GM21786 (cell line): Measurements from ENCODE around the gene ABAT.
"Not testable (repeated sequence)": the region's sequence is repeated elsewhere in the genome, so short reads cannot be mapped to it uniquely, and the experiment has no call there.

Source experiments
- ATAC-seq: cut with Tn5 transposase; IDR thresholded peaks from one replicate; pipeline ENCODE4 v1.9.1; 2021; ENCODE audit not compliant: unreplicated experiment

ABAT gene

GRCh38 chr16:8648877-8649276, 25.5 kb upstream of the ABAT start:
- no peak for ATAC-seq

GRCh38 chr16:8649829-8650554, 24.4 kb upstream of the ABAT start:
- ATAC-seq, result no peak

GRCh38 chr16:8651958-8652357, 22.5 kb upstream of the ABAT start:
- not testable (repeated sequence) for ATAC-seq

GRCh38 chr16:8655184-8655717, 19.2 kb upstream of the ABAT start:
- ATAC-seq, result no peak

- ATAC-seq, result no peak
Observed at GRCh38 chr16:8656376-8656775, 18.0 kb upstream of the ABAT start.

- ATAC-seq, result peak; percentile 53
Observed at GRCh38 chr16:8660841-8661301, 13.5 kb upstream of the ABAT start.

GRCh38 chr16:8661703-8662102, 12.7 kb upstream of the ABAT start:
- no peak for ATAC-seq

- ATAC-seq, result no peak
Observed at GRCh38 chr16:8663192-8664089, 11.0 kb upstream of the ABAT start.

GRCh38 chr16:8665529-8665928, 8.9 kb upstream of the ABAT start:
- ATAC-seq, result no peak

GRCh38 chr16:8667492-8667891, 6.9 kb upstream of the ABAT start:
- ATAC-seq, result no peak

GRCh38 chr16:8668113-8668512, 6.3 kb upstream of the ABAT start:
- ATAC-seq, result no peak

- ATAC-seq, result no peak
Observed at GRCh38 chr16:8669481-8669880, 4.9 kb upstream of the ABAT start.

- no peak for ATAC-seq
Observed at GRCh38 chr16:8670014-8670560, 4.3 kb upstream of the ABAT start.

- ATAC-seq, result peak; percentile 38
Observed at GRCh38 chr16:8673611-8674412, 605 bp upstream of the ABAT start.

- no peak for ATAC-seq
Observed at GRCh38 chr16:8675183-8676159, 1.1 kb downstream of the ABAT start.

- no peak for ATAC-seq
Observed at GRCh38 chr16:8676160-8676547, 1.7 kb downstream of the ABAT start.

GRCh38 chr16:8676737-8677375, 2.4 kb downstream of the ABAT start:
- ATAC-seq, result no peak

GRCh38 chr16:8677481-8677880, 3.1 kb downstream of the ABAT start:
- ATAC-seq, result no peak
